GM21360 (cell line): Measurements from ENCODE around the gene GFAP.

Source experiments
- ATAC-seq: cut with Tn5 transposase; IDR thresholded peaks from one replicate; pipeline ENCODE4 v1.9.1; 2021; ENCODE audit warnings: mild to moderate bottlenecking, moderate library complexity; ENCODE audit not compliant: unreplicated experiment

Gene GFAP

GRCh38 chr17:44915862-44916780 lies 821 bp upstream of the GFAP start:
- no peak for ATAC-seq

DNA sequence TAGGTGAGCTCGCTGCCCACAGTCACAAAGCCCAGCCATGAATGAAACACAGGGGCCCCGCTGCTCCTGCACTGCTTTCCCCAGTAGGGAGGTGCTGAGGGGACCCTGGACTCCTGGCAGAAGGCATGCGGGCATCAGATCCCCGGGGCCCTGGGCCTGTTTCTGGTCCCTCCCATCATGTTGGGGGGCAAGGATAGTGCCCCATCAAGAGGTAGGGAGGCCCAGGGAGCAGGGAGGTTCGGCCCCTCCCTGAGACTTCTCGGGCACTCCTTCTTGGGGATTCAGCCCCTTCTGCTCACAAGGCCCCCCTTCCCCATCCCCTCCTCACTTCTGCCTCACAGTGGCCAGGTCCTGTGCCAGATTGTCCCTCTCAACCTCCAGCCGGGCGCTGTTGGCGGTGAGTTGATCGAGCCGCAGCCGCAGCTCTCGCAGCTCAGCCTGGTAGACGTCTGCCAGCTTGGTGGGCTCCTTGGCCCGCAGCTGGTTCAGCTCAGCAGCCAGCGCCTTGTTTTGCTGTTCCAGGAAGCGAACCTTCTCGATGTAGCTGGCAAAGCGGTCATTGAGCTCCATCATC lies 515 bp downstream of the GFAP start:
- no peak for ATAC-seq

DNA sequence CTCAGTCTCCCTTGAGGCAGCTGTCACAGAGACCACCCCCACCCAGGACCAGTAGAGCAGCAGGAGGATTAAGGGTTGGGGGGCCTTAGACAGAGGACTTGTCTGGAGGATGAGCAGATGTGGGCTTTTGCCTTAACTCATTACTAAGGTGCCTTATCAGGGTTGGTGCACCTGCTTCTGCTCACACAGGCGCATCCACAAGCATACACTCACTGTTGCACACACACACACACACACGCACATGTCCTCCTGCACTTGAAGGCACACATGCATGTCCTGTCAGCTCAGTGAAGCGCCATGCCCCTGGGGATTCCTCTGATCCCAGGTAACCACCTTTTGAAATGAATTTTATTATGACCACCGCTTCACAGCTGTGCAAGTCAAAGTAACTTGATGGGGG lies 1.2 kb downstream of the GFAP start:
- ATAC-seq = no peak

DNA sequence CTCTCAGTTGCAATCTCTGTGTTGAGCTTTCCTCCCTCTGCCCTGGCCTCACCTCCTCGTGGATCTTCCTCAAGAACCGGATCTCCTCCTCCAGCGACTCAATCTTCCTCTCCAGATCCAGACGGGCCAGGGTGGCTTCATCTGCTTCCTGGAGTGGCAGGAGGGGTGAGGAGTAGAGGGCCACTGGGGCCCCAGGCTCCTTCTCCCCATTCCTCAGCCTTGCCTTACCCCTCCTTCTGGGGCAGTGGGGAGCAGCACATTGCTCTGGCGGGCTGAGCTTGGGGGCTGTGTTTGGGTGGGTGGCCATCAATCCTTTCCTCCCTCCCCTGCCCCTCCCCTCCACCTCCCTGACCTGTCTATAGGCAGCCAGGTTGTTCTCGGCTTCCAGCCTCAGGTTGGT lies 1.6 kb downstream of the GFAP start:
- no peak for ATAC-seq

GRCh38 chr17:44912763-44913544 lies 2.3 kb downstream of the GFAP start:
- ATAC-seq = no peak

- no peak for ATAC-seq
These were observed 3.9 kb downstream of the GFAP start for GRCh38 chr17:44911133-44912001.

DNA sequence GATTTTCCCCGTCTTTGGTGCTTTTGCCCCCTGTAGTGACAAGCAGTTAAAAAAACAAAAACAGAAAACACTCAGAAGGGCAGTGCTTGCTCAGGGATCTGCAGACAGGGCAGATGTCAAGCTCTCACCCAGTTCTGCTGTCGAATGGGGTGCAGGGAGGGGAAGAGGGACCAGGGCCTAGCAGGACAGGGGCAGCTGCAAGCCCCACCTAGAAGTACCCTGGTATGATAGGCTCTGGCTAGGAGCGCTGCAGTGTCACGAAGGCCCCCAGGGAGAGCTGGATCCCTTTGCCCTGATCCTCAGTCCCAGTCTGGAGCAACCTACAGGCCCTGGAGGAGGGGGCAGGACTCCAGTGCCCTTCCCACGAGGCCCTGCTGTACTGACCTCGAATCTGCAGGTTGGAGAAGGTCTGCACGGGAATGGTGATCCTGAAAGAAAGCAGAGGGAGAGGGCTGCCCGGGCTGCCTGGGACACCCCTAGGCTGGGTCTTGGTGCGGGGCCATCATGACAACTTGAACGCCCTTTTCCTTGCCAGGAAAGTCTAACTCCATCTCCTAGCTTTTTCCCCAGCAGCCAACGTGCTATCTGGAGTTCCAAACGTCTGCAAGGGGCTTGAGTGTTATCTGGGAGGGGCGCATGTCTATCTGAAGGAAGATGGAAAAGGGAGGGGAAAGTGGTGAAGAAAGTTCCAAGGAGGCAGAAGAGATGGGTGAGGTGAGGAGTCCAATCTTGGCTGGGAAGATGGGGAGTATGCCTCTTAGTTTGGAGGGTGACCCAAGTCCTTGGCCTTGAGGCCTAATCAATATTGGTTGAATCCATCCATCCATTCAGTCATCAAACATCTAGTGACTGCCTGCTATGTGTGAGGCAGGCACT lies 4.8 kb downstream of the GFAP start:
- no peak for ATAC-seq

GRCh38 chr17:44909681-44910144 lies 5.6 kb downstream of the GFAP start:
- no peak for ATAC-seq

- no peak for ATAC-seq
These were observed 6.5 kb downstream of the GFAP start for GRCh38 chr17:44908761-44909326.

GRCh38 chr17:44907729-44908470 lies 7.4 kb downstream of the GFAP start:
- ATAC-seq = no peak

- ATAC-seq = no peak
These were observed 8.3 kb downstream of the GFAP start for GRCh38 chr17:44906763-44907728.

DNA sequence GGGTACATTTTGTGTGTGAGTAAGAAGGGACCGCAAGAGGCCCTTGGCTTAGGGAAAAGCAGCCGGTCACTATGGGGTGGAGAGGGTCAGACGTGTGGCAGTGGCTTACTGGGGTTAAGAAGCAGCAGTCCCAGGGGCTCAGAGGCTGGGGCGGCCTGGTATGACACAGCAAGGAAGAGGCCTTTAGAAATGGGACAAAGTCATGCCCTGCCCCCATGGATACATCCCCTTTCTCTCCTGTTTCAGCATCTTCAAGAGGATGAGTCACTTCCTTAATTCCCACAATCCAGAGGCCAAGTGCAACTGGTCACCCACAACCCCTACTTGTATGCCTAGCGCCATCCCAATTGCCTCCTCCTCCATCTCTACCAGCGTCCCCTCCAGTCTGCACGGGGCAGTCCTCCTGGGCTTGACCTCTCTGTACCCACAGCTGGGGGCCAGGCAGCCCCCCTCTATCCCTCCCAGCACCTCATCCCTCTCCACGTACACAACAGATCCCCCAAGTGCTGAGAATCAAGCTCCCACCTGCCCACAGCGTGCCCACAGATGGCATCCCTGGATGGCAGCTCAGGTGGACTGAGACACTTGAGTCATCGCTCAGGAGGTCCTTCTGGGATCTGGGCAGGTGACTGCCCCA lies 9.2 kb downstream of the GFAP start:
- ATAC-seq = no peak

DNA sequence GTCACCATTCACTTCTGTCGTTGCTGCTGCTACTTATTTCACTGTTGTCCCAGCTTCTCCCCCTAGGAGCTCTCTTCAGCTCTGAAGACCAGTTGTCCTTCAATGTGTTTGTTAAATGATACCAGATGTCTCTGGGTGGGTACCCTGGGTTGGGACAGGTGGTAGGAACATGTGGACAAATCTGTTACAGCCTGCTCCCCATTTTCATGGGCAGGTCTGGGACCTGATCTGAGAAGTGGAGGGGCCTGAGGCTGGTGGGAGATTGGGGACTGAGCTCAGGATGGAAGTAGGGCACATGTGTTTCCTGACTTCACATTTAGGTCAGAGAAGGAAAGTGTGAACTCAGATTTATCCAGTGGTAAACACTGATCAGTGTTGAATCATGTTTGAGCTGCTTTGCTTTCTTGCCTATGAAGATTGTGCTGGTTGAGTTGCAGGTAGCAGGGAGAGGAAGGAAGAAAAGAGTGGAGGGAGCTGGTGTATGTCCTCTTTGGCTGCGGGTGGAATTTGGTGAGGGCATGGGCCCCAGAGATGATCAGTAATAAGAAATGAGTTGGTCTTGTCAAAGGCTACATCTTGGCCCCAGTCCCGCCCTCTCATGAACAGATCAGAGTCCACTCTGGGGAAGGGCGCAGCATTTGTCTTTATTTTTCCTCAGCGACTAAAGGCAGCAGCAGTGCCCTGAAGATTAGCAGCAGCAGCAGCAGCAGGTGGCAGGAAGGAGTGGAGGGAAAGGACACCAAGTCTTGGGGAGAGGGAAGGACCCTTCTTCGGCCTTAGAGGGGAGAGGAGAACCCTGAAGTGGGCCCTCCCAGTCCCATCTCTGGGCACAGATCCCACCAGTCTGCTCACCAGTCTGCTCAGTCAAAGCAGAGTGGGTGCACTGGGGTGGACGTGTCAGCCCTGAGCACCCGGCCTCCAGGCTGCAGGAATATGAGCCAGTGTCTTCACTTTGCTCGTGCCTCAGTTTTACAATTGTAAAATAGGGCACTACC lies 10.0 kb downstream of the GFAP start:
- no peak for ATAC-seq

GRCh38 chr17:44904001-44904984 lies 11.0 kb downstream of the GFAP start:
- ATAC-seq = no peak
